DND-41 (cell line): ENCODE measurements around the gene IDH3B.

Experiments used
- EZH2 ChIP-seq: IDR thresholded peaks from 3 replicates; pipeline ENCODE4 v1.6.1; 2012; ENCODE audit warnings: borderline replicate concordance, low read depth, mild to moderate bottlenecking, moderate library complexity, low read length, inconsistent platforms; ENCODE audit not compliant: severe bottlenecking
- TF ChIP-seq, protein P1 (sequence below): IDR thresholded peaks from 2 replicates; pipeline ENCODE4 v1.5.1; 2012; ENCODE audit warnings: borderline replicate concordance, low read length, moderate library complexity, mild to moderate bottlenecking; ENCODE audit not compliant: poor library complexity, severe bottlenecking; ENCODE audit errors: extremely low read depth

DNA sequence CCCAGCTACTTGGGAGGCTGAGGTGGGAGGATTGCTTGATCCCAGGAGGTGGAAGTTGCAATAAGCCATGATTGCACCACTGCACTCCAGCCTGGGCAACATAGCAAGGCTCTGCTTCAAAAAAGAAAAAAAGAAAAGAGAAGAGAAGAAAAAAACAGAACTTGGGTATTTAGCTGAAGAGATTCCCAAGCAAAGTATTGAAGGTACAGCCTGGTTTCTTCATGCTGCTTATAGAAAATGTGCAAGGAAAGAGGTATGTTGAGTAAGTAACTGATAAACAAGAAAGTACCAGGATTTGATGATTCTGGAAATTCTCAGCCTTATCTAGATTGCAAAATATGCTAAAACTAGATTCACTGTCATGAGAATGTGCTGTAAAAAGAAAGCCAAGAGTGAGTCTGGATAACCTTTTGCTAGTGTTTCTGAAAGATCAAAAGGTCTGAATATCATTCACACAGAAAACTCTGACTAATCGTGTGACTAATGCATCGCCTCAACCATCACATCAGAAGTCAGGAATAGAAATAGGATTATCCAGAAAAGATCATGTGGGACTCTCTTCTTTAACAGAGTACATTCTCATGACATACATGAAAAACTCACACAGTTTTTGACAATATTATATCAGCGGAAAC, 43.9 kb downstream of the IDH3B start:
- TF ChIP-seq, protein P1, sequence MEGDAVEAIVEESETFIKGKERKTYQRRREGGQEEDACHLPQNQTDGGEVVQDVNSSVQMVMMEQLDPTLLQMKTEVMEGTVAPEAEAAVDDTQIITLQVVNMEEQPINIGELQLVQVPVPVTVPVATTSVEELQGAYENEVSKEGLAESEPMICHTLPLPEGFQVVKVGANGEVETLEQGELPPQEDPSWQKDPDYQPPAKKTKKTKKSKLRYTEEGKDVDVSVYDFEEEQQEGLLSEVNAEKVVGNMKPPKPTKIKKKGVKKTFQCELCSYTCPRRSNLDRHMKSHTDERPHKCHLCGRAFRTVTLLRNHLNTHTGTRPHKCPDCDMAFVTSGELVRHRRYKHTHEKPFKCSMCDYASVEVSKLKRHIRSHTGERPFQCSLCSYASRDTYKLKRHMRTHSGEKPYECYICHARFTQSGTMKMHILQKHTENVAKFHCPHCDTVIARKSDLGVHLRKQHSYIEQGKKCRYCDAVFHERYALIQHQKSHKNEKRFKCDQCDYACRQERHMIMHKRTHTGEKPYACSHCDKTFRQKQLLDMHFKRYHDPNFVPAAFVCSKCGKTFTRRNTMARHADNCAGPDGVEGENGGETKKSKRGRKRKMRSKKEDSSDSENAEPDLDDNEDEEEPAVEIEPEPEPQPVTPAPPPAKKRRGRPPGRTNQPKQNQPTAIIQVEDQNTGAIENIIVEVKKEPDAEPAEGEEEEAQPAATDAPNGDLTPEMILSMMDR, result no peak
- no peak for TF ChIP-seq EZH2
